GM12878 (cell line): ENCODE data around the gene KIAA0319L. TPM values are rescaled to one million over a fixed set of nuclear protein-coding genes. Genes with fewer than 3 reads are reported as not detected.
A peak's percentile ranks its signal among the peaks of the same experiment; 100 is the strongest.

Experiments used
- ATF7 ChIP-seq: fragments of 450-650 bp; IDR thresholded peaks from 2 replicates; pipeline ENCODE4 v1.6.1; 2016; ENCODE audit warnings: low read depth, mild to moderate bottlenecking
- BMI1 ChIP-seq: fragments of 450-650 bp; IDR thresholded peaks from 2 replicates; pipeline ENCODE4 v1.6.1; 2016; ENCODE audit warnings: mild to moderate bottlenecking, moderate library complexity, borderline replicate concordance
- DPF2 ChIP-seq: fragments of 450-650 bp; IDR thresholded peaks from 2 replicates; pipeline ENCODE4 v1.6.1; 2017; ENCODE audit warnings: mild to moderate bottlenecking
- GATAD2B ChIP-seq: fragments of 450-650 bp; conservative IDR thresholded peaks from 2 replicates; pipeline ENCODE4 v1.6.1; 2017; ENCODE audit warnings: low read depth, mild to moderate bottlenecking, moderate library complexity
- HDGF ChIP-seq: fragments of 450-650 bp; IDR thresholded peaks from 2 replicates; pipeline ENCODE4 v1.6.1; 2016; ENCODE audit warnings: antibody characterized with exemption
- JUNB ChIP-seq: IDR thresholded peaks from 2 replicates; pipeline ENCODE4 v1.6.1; 2016; ENCODE audit warnings: antibody characterized with exemption, mild to moderate bottlenecking
- NFYB ChIP-seq: IDR thresholded peaks from 2 replicates; pipeline ENCODE4 v1.6.1; 2011; ENCODE audit warnings: low read depth, mild to moderate bottlenecking, low read length, improper control_type of control experiment, moderate library complexity; ENCODE audit not compliant: insufficient read depth
- NKRF ChIP-seq: fragments of 450-650 bp; conservative IDR thresholded peaks from 2 replicates; pipeline ENCODE4 v1.6.1; 2017; ENCODE audit warnings: mild to moderate bottlenecking, moderate library complexity
- NR2C1 ChIP-seq: fragments of 450-650 bp; IDR thresholded peaks from 2 replicates; pipeline ENCODE4 v1.6.1; 2017; ENCODE audit warnings: antibody characterized with exemption, mild to moderate bottlenecking, moderate library complexity
- POLR2A ChIP-seq: IDR thresholded peaks from 2 replicates; pipeline ENCODE4 v1.6.1; 2011; ENCODE audit warnings: low read depth, mild to moderate bottlenecking, low read length
- PRDM15 ChIP-seq: fragments of 450-650 bp; formaldehyde crosslinking; IDR thresholded peaks from 2 replicates; pipeline ENCODE4 v1.4.0; 2020; ENCODE audit warnings: mild to moderate bottlenecking, moderate library complexity
- REST ChIP-seq: IDR thresholded peaks from 2 replicates; pipeline ENCODE4 v1.6.1; 2012; ENCODE audit warnings: mild to moderate bottlenecking, low read depth, low read length
- SPI1 ChIP-seq: IDR thresholded peaks from 2 replicates; pipeline ENCODE4 v1.6.1; 2011; ENCODE audit warnings: low read depth, mild to moderate bottlenecking, low read length, moderate library complexity, borderline replicate concordance; ENCODE audit not compliant: insufficient read depth
- STAT1 ChIP-seq: fragments of 450-650 bp; conservative IDR thresholded peaks from 2 replicates; pipeline ENCODE4 v1.6.1; 2014; ENCODE audit warnings: antibody characterized with exemption, mild to moderate bottlenecking
- SUZ12 ChIP-seq: fragments of 200-600 bp; sonication (generic); IDR thresholded peaks from one replicate; pipeline ENCODE4 v1.6.1; 2018; ENCODE audit warnings: antibody characterized with exemption, mild to moderate bottlenecking; ENCODE audit not compliant: unreplicated experiment
- TARDBP ChIP-seq: IDR thresholded peaks from 2 replicates; pipeline ENCODE4 v1.6.1; 2016; ENCODE audit warnings: borderline replicate concordance
- TCF3 ChIP-seq: IDR thresholded peaks from 2 replicates; pipeline ENCODE4 v1.6.1; 2012; ENCODE audit warnings: low read depth, mild to moderate bottlenecking, low read length, borderline replicate concordance; ENCODE audit not compliant: insufficient read depth
- YY1 ChIP-seq: IDR thresholded peaks from 2 replicates; pipeline ENCODE4 v1.6.1; 2011; ENCODE audit warnings: low read depth, mild to moderate bottlenecking, low read length
- ZBTB4 ChIP-seq: fragments of 450-650 bp; formaldehyde crosslinking; IDR thresholded peaks from 2 replicates; pipeline ENCODE4 v1.4.0; 2022; ENCODE audit warnings: mild to moderate bottlenecking, moderate library complexity
- polyA plus RNA-seq, 11 experiments: library from polyadenylated mRNA; depleted of rRNA in 4 of 11; unstranded in 6 of 11; stranded (reverse) in 5 of 11; fragments of >200 nt; fragmentation: Nextera tagmentation in 4 of 11; fragmentation: Illumina TruSeq in 1 of 11; extraction: Ambion mirVana in 4 of 11; extraction: Trizol in 1 of 11; gene quantifications; 1 replicate in 1 of 11; 2 replicates in 10 of 11; pipeline versions ENCODE4 v1.2.1 to v1.2.3, GENCODE V29; 2011 to 2016; ENCODE audit warnings: inconsistent platforms in 2 of 11, missing spikeins in 2 of 11, low read depth in 1 of 11
- total RNA-seq, 4 experiments: library from RNA; depleted of rRNA in 3 of 4; stranded (reverse); fragments of >200 nt in 3 of 4; fragmentation: Illumina TruSeq in 1 of 4; extraction: Trizol in 1 of 4; gene quantifications; 2 replicates each; pipeline versions ENCODE4 v1.2.1 to v1.2.3, GENCODE V29; 2013 to 2021

KIAA0319L gene
- total and polyA plus RNA-seq, 10 of the 15 experiments (the other 5 are each of a cell fraction or from before 2014, with no cell fraction given), result 2.6 to 57.8 (median 25.4) TPM

GRCh38 chr1:35557118-35557610 is at the start of gene KIAA0319L (continued):
- TF ChIP-seq ZBTB4 (CRISPR knock-in tag), result no peak
- no peak for TF ChIP-seq NR2C1
- TF ChIP-seq TCF3, result no peak
- no peak for TF ChIP-seq ATF7
- peak; percentile 44; the same call in 1 of the 2 replicates for TF ChIP-seq DPF2
- peak; percentile 72 for TF ChIP-seq REST
- peak; percentile 88; the same call in 1 of the 2 replicates for TF ChIP-seq POLR2A
- peak; percentile 90 for TF ChIP-seq NKRF
- TF ChIP-seq SPI1, result no peak
- 0 out of 2 replicates have a peak, but pooled peaks have one; percentile 43 for TF ChIP-seq GATAD2B
- no peak; the same call in 1 of the 2 replicates for TF ChIP-seq STAT1
- TF ChIP-seq SUZ12, result no peak
- TF ChIP-seq YY1, result no peak
- TF ChIP-seq NFYB, result no peak
- peak; percentile 78 for TF ChIP-seq HDGF
- no peak for TF ChIP-seq TARDBP
- no peak for TF ChIP-seq BMI1
- no peak for TF ChIP-seq JUNB
- no peak for TF ChIP-seq PRDM15 (CRISPR knock-in tag)
